Mucosa of gallbladder (tissue), 1 donor: ENCODE data around the gene AK5. TPM values are rescaled to one million over a fixed set of nuclear protein-coding genes. Genes with fewer than 3 reads are reported as not detected.

Experiments
- DNase-seq: peaks from one replicate; pipeline ENCODE4 v3.0.0-alpha.2; 2020; ENCODE audit warnings: low spot score
- total RNA-seq: library from RNA; stranded (reverse); gene quantifications from one replicate; pipeline ENCODE4 v1.2.1, GENCODE V29; 2021
- donor health status: DM: no; HTN: no; CAD: no.

Gene AK5
- 1.2 TPM for total RNA-seq

- peak; percentile 12 for DNase-seq
Measured at GRCh38 chr1:77281491-77282186, at the start of gene AK5. Gene AK5, plus strand, starts transcription at chr1:77282019. Its CDS starts 295 bp downstream, at chr1:77282314.

GRCh38 chr1:77232829-77233228 is 49.0 kb upstream of the AK5 start:
- DNase-seq: no peak

- no peak for DNase-seq
Measured at GRCh38 chr1:77234096-77234495, 47.7 kb upstream of the AK5 start.

- DNase-seq: no peak
Measured at GRCh38 chr1:77234943-77235342, 46.9 kb upstream of the AK5 start.

- DNase-seq: no peak
Measured at GRCh38 chr1:77238462-77238861, 43.4 kb upstream of the AK5 start.

GRCh38 chr1:77239311-77239710 is 42.5 kb upstream of the AK5 start:
- no peak for DNase-seq

GRCh38 chr1:77245830-77246229 is 36.0 kb upstream of the AK5 start:
- no peak for DNase-seq

GRCh38 chr1:77250126-77250525 is 31.7 kb upstream of the AK5 start:
- DNase-seq: no peak

GRCh38 chr1:77253211-77253610 is 28.6 kb upstream of the AK5 start:
- DNase-seq: no peak

- DNase-seq: no peak
Measured at GRCh38 chr1:77263708-77264107, 18.1 kb upstream of the AK5 start.

- no peak for DNase-seq
Measured at GRCh38 chr1:77265180-77265579, 16.6 kb upstream of the AK5 start.

GRCh38 chr1:77267035-77267434 is 14.8 kb upstream of the AK5 start:
- no peak for DNase-seq

GRCh38 chr1:77271852-77272580 is 9.8 kb upstream of the AK5 start:
- DNase-seq: no peak

GRCh38 chr1:77273891-77274290 is 7.9 kb upstream of the AK5 start:
- no peak for DNase-seq

GRCh38 chr1:77275194-77275593 is 6.6 kb upstream of the AK5 start:
- DNase-seq: no peak

- DNase-seq: no peak
Measured at GRCh38 chr1:77276941-77277340, 4.9 kb upstream of the AK5 start.

GRCh38 chr1:77279929-77280328 is 1.9 kb upstream of the AK5 start:
- no peak for DNase-seq

GRCh38 chr1:77280962-77281361 is 857 bp upstream of the AK5 start:
- DNase-seq: no peak

GRCh38 chr1:77282187-77282865 is 507 bp downstream of the AK5 start:
- no peak for DNase-seq

GRCh38 chr1:77282866-77283539 is 1.2 kb downstream of the AK5 start:
- no peak for DNase-seq

- no peak for DNase-seq
Measured at GRCh38 chr1:77283701-77284425, 2.0 kb downstream of the AK5 start.

- DNase-seq: no peak
Measured at GRCh38 chr1:77287535-77287934, 5.7 kb downstream of the AK5 start.
